ENCODE measurements around the gene SERPINA10. TPM values are rescaled to one million over a fixed set of nuclear protein-coding genes. Genes with fewer than 3 reads are reported as not detected.

Gene SERPINA10
- total and polyA plus RNA-seq, 2 of the 13 experiments (the other 11 are each of a cell fraction or from before 2014, with no cell fraction given) = 20.1 to 20.2 TPM

GRCh38 chr14:94292872-94293577 lies at the start of gene SERPINA10 (continued):
- TF ChIP-seq HNF4G (IDR thresholded peaks at IDR 0.05; ENCODE audit: borderline replicate concordance, low read depth, low read length) (no peak; the same call in none of the 2 replicates), HNF4G (CRISPR knock-in tag; IDR thresholded peaks at IDR 0.05; ENCODE audit: borderline replicate concordance, low read depth) (peak; percentile 74; the same call in 1 of the 2 replicates), ZNF850 (CRISPR knock-in tag; conservative IDR thresholded peaks at IDR 0.05) (peak; percentile 51; the same call in 1 of the 2 replicates), GATA4 (IDR thresholded peaks at IDR 0.05; ENCODE audit: borderline replicate concordance, low read depth) (no peak), ZNF703 (CRISPR knock-in tag; IDR thresholded peaks at IDR 0.05; ENCODE audit: borderline replicate concordance) (no peak), KLF16 (CRISPR knock-in tag; IDR thresholded peaks at IDR 0.05) (peak in 1 of 2 experiments; percentile 86; a peak in 1 of 4 replicates), GLI4 (CRISPR knock-in tag; IDR thresholded peaks at IDR 0.05; ENCODE audit: borderline replicate concordance) (no peak), THAP7 (CRISPR knock-in tag; IDR thresholded peaks at IDR 0.05) (no peak), ZNF367 (CRISPR knock-in tag; IDR thresholded peaks at IDR 0.05; ENCODE audit: borderline replicate concordance) (no peak), ZNF792 (CRISPR knock-in tag; IDR thresholded peaks at IDR 0.05) (peak; percentile 93), XRCC5 (optimal IDR thresholded peaks at IDR 0.05; ENCODE audit: low read length) (peak; percentile 77), ZBTB7B (CRISPR knock-in tag; IDR thresholded peaks at IDR 0.05) (peak; percentile 79; the same call in 1 of the 2 replicates), ZNF205 (CRISPR knock-in tag; IDR thresholded peaks at IDR 0.05) (peak; percentile 71; the same call in 1 of the 2 replicates), GFI1 (CRISPR knock-in tag; IDR thresholded peaks at IDR 0.05; ENCODE audit: borderline replicate concordance) (peak; percentile 87), ZNF563 (CRISPR knock-in tag; IDR thresholded peaks at IDR 0.05) (no peak), SRSF4 (IDR thresholded peaks at IDR 0.05; ENCODE audit: low read depth, low read length, poor library complexity, severe bottlenecking) (no peak), ZBTB8A (CRISPR knock-in tag; IDR thresholded peaks at IDR 0.05; ENCODE audit: borderline replicate concordance, low read depth) (no peak), STAT6 (CRISPR knock-in tag; IDR thresholded peaks at IDR 0.05; ENCODE audit: borderline replicate concordance) (peak; percentile 96; the same call in 1 of the 2 replicates), SIN3B (IDR thresholded peaks at IDR 0.05; ENCODE audit: low read length) (no peak), TBL1XR1 (IDR thresholded peaks at IDR 0.05; ENCODE audit: borderline replicate concordance, low read length, partially characterized antibody) (peak; percentile 68), TFDP1 (CRISPR knock-in tag; IDR thresholded peaks at IDR 0.05; ENCODE audit: borderline replicate concordance) (no peak), SMAD1 (CRISPR knock-in tag; IDR thresholded peaks at IDR 0.05; ENCODE audit: borderline replicate concordance, low read depth) (0 out of 2 replicates have a peak, but pooled peaks have one; percentile 47), ZNF790 (CRISPR knock-in tag; IDR thresholded peaks at IDR 0.05; ENCODE audit: borderline replicate concordance) (no peak), ZBTB26 (CRISPR knock-in tag; IDR thresholded peaks at IDR 0.05; ENCODE audit: borderline replicate concordance) (no peak; the same call in 1 of the 2 replicates)

Data from HepG2 (cell line).